ENCODE measurements around the gene QRSL1. TPM values are rescaled to one million over a fixed set of nuclear protein-coding genes. Genes with fewer than 3 reads are reported as not detected.
A peak's percentile ranks its signal among the peaks of the same experiment; 100 is the strongest.

The QRSL1 gene
- polyA plus RNA-seq, 1 of the 3 experiments (the other 2 are of a cell fraction): 5.7 TPM

- H3K27ac ChIP-seq (ENCODE audit: low read depth in 2 of 2, low read length in 1 of 2): no peak overlapping the region
- H3K4me1 ChIP-seq (ENCODE audit: control insufficient read depth in 1 of 2, insufficient read depth in 2 of 2, low read depth in 1 of 2, low read length in 1 of 2): no peaks in the 10 kb centered on the region
- H3F3A ChIP-seq (replicated peaks; ENCODE audit: insufficient read depth): no peaks in the 10 kb centered on the region
- no peak overlapping the region for H3K4me3 ChIP-seq (ENCODE audit: low read depth in 2 of 2, low read length in 1 of 2)
- ChIA-PET CTCF (interaction anchor here (0.6 to 4.6 kb wide), 13 partner anchors 9 to 419 kb away, joined by 3 to 90 read pairs (median 3); no protein-coding TSS in a partner anchor), POLR2A (no interaction called here)
- H3K4me2 ChIP-seq: no peak overlapping the region
- H3K9me3 ChIP-seq: no peaks in the 10 kb centered on the region
- H4K20me1 ChIP-seq (ENCODE audit: insufficient read depth): no peaks in the 10 kb centered on the region
- H3K27me3 ChIP-seq (ENCODE audit: insufficient read depth): no peaks in the 10 kb centered on the region
- H3K79me2 ChIP-seq (ENCODE audit: insufficient read depth): no peaks in the 10 kb centered on the region
- TF ChIP-seq CTCF (IDR thresholded peaks at IDR 0.05): peak; percentile 61
- no peak for TF ChIP-seq MXI1 (IDR thresholded peaks at IDR 0.05; ENCODE audit: low read depth, low read length)
- TF ChIP-seq TEAD4 (IDR thresholded peaks at IDR 0.05; ENCODE audit: borderline replicate concordance, insufficient read depth): no peak
- TF ChIP-seq CHD2 (IDR thresholded peaks at IDR 0.05; ENCODE audit: low read length, partially characterized antibody): no peak
- no peak for TF ChIP-seq NRF1 (IDR thresholded peaks at IDR 0.05; ENCODE audit: low read depth, low read length)
- TF ChIP-seq GATA2 (CRISPR knock-in tag; IDR thresholded peaks at IDR 0.05): no peak
- TF ChIP-seq RCOR1 (IDR thresholded peaks at IDR 0.05; ENCODE audit: low read length): no peak
- TF ChIP-seq MAX (IDR thresholded peaks at IDR 0.05; ENCODE audit: low read depth): no peak
- peak; percentile 61 for TF ChIP-seq RAD21 (IDR thresholded peaks at IDR 0.05; ENCODE audit: low read length)
- peak; percentile 56 for TF ChIP-seq SMC3 (IDR thresholded peaks at IDR 0.05; ENCODE audit: low read depth, low read length)
- no peak for TF ChIP-seq FOSL2 (IDR thresholded peaks at IDR 0.05; ENCODE audit: borderline replicate concordance, low read depth)
- H3K36me3 ChIP-seq (replicated peaks in 1 of 2; ENCODE audit: control insufficient read depth in 1 of 2, insufficient read depth in 2 of 2, low read length in 1 of 2): peaks cover 0 to under 1% of the 10 kb centered on the region in 2 experiments
- 14% methylated on average over 2 of the region's 2 CpGs for WGBS (ENCODE audit: low lambda C conversion rate)
- DNase-seq: peak; percentile 51
- H2AFZ ChIP-seq (ENCODE audit: low read depth): no peak overlapping the region
- no peaks in the 10 kb centered on the region for H3K9me2 ChIP-seq
- no peak overlapping the region for H3K9ac ChIP-seq
These were observed 21.2 kb upstream of the QRSL1 start for GRCh38 chr6:106608080-106608668.

- H3K36me3 ChIP-seq (replicated peaks in 1 of 2; ENCODE audit: control insufficient read depth in 1 of 2, insufficient read depth in 2 of 2, low read length in 1 of 2): peaks cover 3 to 4% of the 10 kb centered on the region in 2 experiments
- no peaks in the 10 kb centered on the region for H3F3A ChIP-seq (replicated peaks; ENCODE audit: insufficient read depth)
- no peak overlapping the region for H2AFZ ChIP-seq (ENCODE audit: low read depth)
- H3K79me2 ChIP-seq (ENCODE audit: insufficient read depth): no peaks in the 10 kb centered on the region
- no peaks in the 10 kb centered on the region for H3K9me3 ChIP-seq
- no peaks in the 10 kb centered on the region for H4K20me1 ChIP-seq (ENCODE audit: insufficient read depth)
- H3K4me1 ChIP-seq (ENCODE audit: control insufficient read depth in 1 of 2, insufficient read depth in 2 of 2, low read depth in 1 of 2, low read length in 1 of 2): no peaks in the 10 kb centered on the region
- ChIA-PET CTCF (interaction anchor here (0.6 to 4.6 kb wide), 19 partner anchors 8 to 382 kb away, joined by 3 to 90 read pairs (median 3); partner anchors contain the start of gene CD24), POLR2A (interaction anchor here (0.7 to 1.3 kb wide), 4 partner anchors 363 to 474 kb away, joined by 3 to 6 read pairs (median 3); partner anchors contain the start of gene CD24)
- peak; percentile 39 for DNase-seq
- H3K4me2 ChIP-seq: no peak overlapping the region
- no peaks in the 10 kb centered on the region for H3K9me2 ChIP-seq
- 83% methylated on average over 6 of the region's 6 CpGs for WGBS (ENCODE audit: low lambda C conversion rate)
- H3K27ac ChIP-seq (ENCODE audit: low read depth in 2 of 2, low read length in 1 of 2): no peak overlapping the region
- no peaks in the 10 kb centered on the region for H3K27me3 ChIP-seq (ENCODE audit: insufficient read depth)
- no peak overlapping the region for H3K4me3 ChIP-seq (ENCODE audit: low read depth in 2 of 2, low read length in 1 of 2)
- no peak overlapping the region for H3K9ac ChIP-seq
- TF ChIP-seq RAD21 (IDR thresholded peaks at IDR 0.05; ENCODE audit: low read length): peak; percentile 71
- TF ChIP-seq JUND (IDR thresholded peaks at IDR 0.05): no peak
- TF ChIP-seq SIN3A (IDR thresholded peaks at IDR 0.05; ENCODE audit: borderline replicate concordance, low read depth, low read length): no peak
- TF ChIP-seq TAF1 (IDR thresholded peaks at IDR 0.05; ENCODE audit: borderline replicate concordance, low read depth, low read length): no peak
- TF ChIP-seq FOXJ3 (CRISPR knock-in tag; IDR thresholded peaks at IDR 0.05): no peak
- TF ChIP-seq MXI1 (IDR thresholded peaks at IDR 0.05; ENCODE audit: low read depth, low read length): no peak
- TF ChIP-seq FOSL2 (IDR thresholded peaks at IDR 0.05; ENCODE audit: borderline replicate concordance, low read depth): no peak
- TF ChIP-seq SMC3 (IDR thresholded peaks at IDR 0.05; ENCODE audit: low read depth, low read length): peak; percentile 69
- TF ChIP-seq CTCF (IDR thresholded peaks at IDR 0.05): peak; percentile 41
- TF ChIP-seq MAX (IDR thresholded peaks at IDR 0.05; ENCODE audit: low read depth): no peak
- TF ChIP-seq TEAD4 (IDR thresholded peaks at IDR 0.05; ENCODE audit: borderline replicate concordance, insufficient read depth): no peak
- TF ChIP-seq CHD2 (IDR thresholded peaks at IDR 0.05; ENCODE audit: low read length, partially characterized antibody): no peak
- TF ChIP-seq MEF2A (IDR thresholded peaks at IDR 0.05; ENCODE audit: borderline replicate concordance, low read depth): no peak
- no peak for TF ChIP-seq NFIC (IDR thresholded peaks at IDR 0.05; ENCODE audit: borderline replicate concordance)
- TF ChIP-seq GATA2 (CRISPR knock-in tag; IDR thresholded peaks at IDR 0.05): no peak
- no peak for TF ChIP-seq RFX5 (IDR thresholded peaks at IDR 0.05; ENCODE audit: low read length)
- no peak for TF ChIP-seq IRF3 (IDR thresholded peaks at IDR 0.05; ENCODE audit: low read depth, low read length)
- no peak for TF ChIP-seq TCF12 (IDR thresholded peaks at IDR 0.05)
These were observed 19.7 kb upstream of the QRSL1 start for GRCh38 chr6:106609699-106610098.

All from SK-N-SH (cell line).